ENCODE data around the gene MARK1. TPM values are rescaled to one million over a fixed set of nuclear protein-coding genes. Genes with fewer than 3 reads are reported as not detected.

The MARK1 gene
- total and polyA plus RNA-seq, 2 donors (not counting 1 experiment from before 2014, with no cell fraction given) = 0.99 to 1.1 TPM

GRCh38 chr1:220577926-220578325 is 50.0 kb downstream of the MARK1 start:
- no peak for DNase-seq (ENCODE audit: low read depth in 2 of 2)

DNA sequence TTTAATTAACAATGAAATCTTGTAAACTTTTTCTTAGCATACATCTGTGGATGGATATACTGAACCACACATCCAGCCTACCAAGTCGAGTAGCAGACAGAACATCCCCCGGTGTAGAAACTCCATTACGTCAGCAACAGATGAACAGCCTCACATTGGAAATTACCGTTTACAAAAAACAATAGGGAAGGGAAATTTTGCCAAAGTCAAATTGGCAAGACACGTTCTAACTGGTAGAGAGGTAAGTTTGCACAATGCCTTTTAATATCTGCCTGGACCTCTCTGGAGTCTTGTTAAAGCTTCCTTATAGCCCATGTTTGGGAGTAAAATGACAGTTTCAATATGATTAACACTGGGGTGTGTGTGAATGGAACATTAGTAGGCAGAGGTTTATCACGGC is 51.4 kb downstream of the MARK1 start:
- no peak for DNase-seq (ENCODE audit: low read depth in 2 of 2)
- Histone ChIP-seq H4K20me1 (ENCODE audit: control insufficient read depth, extremely low read depth, insufficient read depth, low read length) (no peaks in the 10 kb centered on the region), H3K9ac (ENCODE audit: insufficient read depth, low read length) (no peak overlapping the region), H3K27me3 (ENCODE audit: control insufficient read depth, insufficient read depth, low read length) (no peaks in the 10 kb centered on the region), H3K4me2 (ENCODE audit: extremely low read depth, insufficient read depth, low read length) (no peak overlapping the region), H3K27ac (ENCODE audit: insufficient read depth, low read length) (no peak overlapping the region), H3K36me3 (ENCODE audit: control insufficient read depth, insufficient read depth, low read length) (no peaks in the 10 kb centered on the region), H3K4me3 (replicated peaks in 1 of 4; ENCODE audit: control extremely low read depth in 1 of 4, insufficient read depth in 1 of 4, low read depth in 3 of 4, low read length in 4 of 4) (no peak overlapping the region), H2AFZ (ENCODE audit: low read length) (no peak overlapping the region), H3K4me1 (ENCODE audit: control insufficient read depth, extremely low read depth, insufficient read depth, low read length) (no peaks in the 10 kb centered on the region), H3K79me2 (ENCODE audit: control insufficient read depth, insufficient read depth, low read length) (no peaks in the 10 kb centered on the region), H3K9me3 (ENCODE audit: control insufficient read depth, insufficient read depth, low read depth, low read length) (no peaks in the 10 kb centered on the region)
- TF ChIP-seq EZH2 (IDR thresholded peaks at IDR 0.05; ENCODE audit: low read length, missing control alignments) = no peak
- no peak for TF ChIP-seq CTCF (conservative IDR thresholded peaks at IDR 0.05 in 1 of 2, IDR thresholded peaks at IDR 0.05 in 1 of 2; ENCODE audit: low read depth in 1 of 2, low read length in 2 of 2)

More at GRCh38 chr1:220577926-220578325, 50.0 kb downstream of the MARK1 start:
- Histone ChIP-seq H3K27ac (ENCODE audit: insufficient read depth, low read length) (no peak overlapping the region), H3K27me3 (ENCODE audit: control insufficient read depth, insufficient read depth, low read length) (no peaks in the 10 kb centered on the region), H3K36me3 (ENCODE audit: control insufficient read depth, insufficient read depth, low read length) (no peaks in the 10 kb centered on the region), H3K4me1 (ENCODE audit: control insufficient read depth, extremely low read depth, insufficient read depth, low read length) (no peaks in the 10 kb centered on the region), H3K9me3 (ENCODE audit: control insufficient read depth, insufficient read depth, low read depth, low read length) (no peaks in the 10 kb centered on the region), H3K4me3 (replicated peaks in 1 of 4; ENCODE audit: control extremely low read depth in 1 of 4, insufficient read depth in 1 of 4, low read depth in 3 of 4, low read length in 4 of 4) (no peak overlapping the region), H4K20me1 (ENCODE audit: control insufficient read depth, extremely low read depth, insufficient read depth, low read length) (no peaks in the 10 kb centered on the region), H3K79me2 (ENCODE audit: control insufficient read depth, insufficient read depth, low read length) (no peaks in the 10 kb centered on the region), H3K4me2 (ENCODE audit: extremely low read depth, insufficient read depth, low read length) (no peak overlapping the region), H2AFZ (ENCODE audit: low read length) (no peak overlapping the region), H3K9ac (ENCODE audit: insufficient read depth, low read length) (no peak overlapping the region)
- TF ChIP-seq EZH2 (IDR thresholded peaks at IDR 0.05; ENCODE audit: low read length, missing control alignments) (no peak), CTCF (conservative IDR thresholded peaks at IDR 0.05 in 1 of 2, IDR thresholded peaks at IDR 0.05 in 1 of 2; ENCODE audit: low read depth in 1 of 2, low read length in 2 of 2) (no peak)

DNA sequence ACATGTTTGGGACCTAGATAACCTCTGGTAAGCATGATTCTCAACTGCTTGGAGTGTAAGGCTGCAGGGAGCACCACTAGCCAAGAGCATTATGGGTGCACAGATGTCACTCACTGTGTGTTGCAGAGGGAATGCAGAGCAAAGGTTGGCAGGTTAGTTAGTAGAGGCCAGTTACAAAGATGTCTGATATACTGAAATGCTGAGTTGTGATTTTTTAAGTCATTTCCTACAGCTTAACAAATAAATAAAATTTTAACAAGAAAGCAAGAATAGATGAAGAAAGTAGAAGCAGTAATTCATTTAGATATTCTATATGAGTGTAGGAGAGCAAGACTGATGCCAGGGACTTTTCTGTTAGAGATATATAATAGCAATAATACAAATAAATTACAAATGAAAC is 64.8 kb downstream of the MARK1 start:
- Histone ChIP-seq H3K9me3 (ENCODE audit: control insufficient read depth, insufficient read depth, low read depth, low read length) (no peaks in the 10 kb centered on the region), H4K20me1 (ENCODE audit: control insufficient read depth, extremely low read depth, insufficient read depth, low read length) (no peaks in the 10 kb centered on the region), H3K4me1 (ENCODE audit: control insufficient read depth, extremely low read depth, insufficient read depth, low read length) (no peaks in the 10 kb centered on the region), H3K9ac (ENCODE audit: insufficient read depth, low read length) (no peak overlapping the region), H3K79me2 (ENCODE audit: control insufficient read depth, insufficient read depth, low read length) (no peaks in the 10 kb centered on the region), H3K4me2 (ENCODE audit: extremely low read depth, insufficient read depth, low read length) (no peak overlapping the region), H3K36me3 (ENCODE audit: control insufficient read depth, insufficient read depth, low read length) (no peaks in the 10 kb centered on the region), H3K27ac (ENCODE audit: insufficient read depth, low read length) (no peak overlapping the region), H3K27me3 (ENCODE audit: control insufficient read depth, insufficient read depth, low read length) (no peaks in the 10 kb centered on the region), H3K4me3 (replicated peaks in 1 of 4; ENCODE audit: control extremely low read depth in 1 of 4, insufficient read depth in 1 of 4, low read depth in 3 of 4, low read length in 4 of 4) (no peak overlapping the region), H2AFZ (ENCODE audit: low read length) (no peak overlapping the region)
- TF ChIP-seq CTCF (conservative IDR thresholded peaks at IDR 0.05 in 1 of 2, IDR thresholded peaks at IDR 0.05 in 1 of 2; ENCODE audit: low read depth in 1 of 2, low read length in 2 of 2) (no peak), EZH2 (IDR thresholded peaks at IDR 0.05; ENCODE audit: low read length, missing control alignments) (no peak)
- DNase-seq (ENCODE audit: low read depth in 2 of 2) = no peak
